H1 (cell line): ENCODE results near the gene CCDC18. TPM values are rescaled to one million over a fixed set of nuclear protein-coding genes. Genes with fewer than 3 reads are reported as not detected.
"Not testable (repeated sequence)": the region's sequence is repeated elsewhere in the genome, so short reads cannot be mapped to it uniquely, and the experiment has no call there.

ENCODE experiments used
- CTCF ChIA-PET: fragments of 300-600 bp; sonication (Branson Sonifier 250); formaldehyde crosslinking; loops from one replicate; lab custom pipeline; 2021; ENCODE audit not compliant: partially characterized antibody; lab: Charles Lee
- POLR2A ChIA-PET: fragments of 300-600 bp; sonication (Branson Sonifier 250); formaldehyde crosslinking; loops from one replicate; lab custom pipeline; 2021; ENCODE audit warnings: inconsistent platforms; ENCODE audit not compliant: partially characterized antibody; lab: Charles Lee
- DNase-seq, 2 experiments: peaks; one replicate each; pipeline versions ENCODE4 v3.0.0 to v3.0.0-alpha.2; 2010 to 2022; ENCODE audit warnings: low spot score in 2 of 2, low read depth in 1 of 2, mixed read lengths in 1 of 2
- FAIRE-seq: peaks from 2 replicates; lab custom pipeline; 2011; peaks lifted over from hg19 to GRCh38; lab: Jason Lieb, UNC
- H2AFZ ChIP-seq: 2 replicates; pipeline ENCODE4 v1.8.1; 2012; ENCODE audit warnings: low read length, inconsistent platforms
- H2AK5ac ChIP-seq: 2 replicates; pipeline ENCODE4 v1.6.1; 2013; ENCODE audit warnings: low read depth, low read length
- H2BK120ac ChIP-seq: replicated peaks from 2 replicates; pipeline ENCODE3; 2013; ENCODE audit warnings: low read depth, low read length, inconsistent platforms
- H2BK12ac ChIP-seq: 2 replicates; pipeline ENCODE4 v1.6.1; 2013; ENCODE audit warnings: low read depth, low read length
- H2BK15ac ChIP-seq: 2 replicates; pipeline ENCODE4 v1.6.1; 2013; ENCODE audit warnings: low read length
- H2BK20ac ChIP-seq: 2 replicates; pipeline ENCODE4 v1.6.1; 2013; ENCODE audit warnings: low read length
- H2BK5ac ChIP-seq: 2 replicates; pipeline ENCODE4 v1.6.1; 2013; ENCODE audit warnings: low read depth, low read length
- H3K14ac ChIP-seq: 2 replicates; pipeline ENCODE4 v1.6.1; 2013; ENCODE audit warnings: inconsistent platforms; ENCODE audit not compliant: insufficient read length
- H3K18ac ChIP-seq: 2 replicates; pipeline ENCODE4 v1.6.1; 2013; ENCODE audit warnings: low read length; ENCODE audit errors: extremely low read depth
- H3K23ac ChIP-seq: 2 replicates; pipeline ENCODE4 v1.6.1; 2013; ENCODE audit warnings: inconsistent platforms; ENCODE audit not compliant: insufficient read length
- H3K23me2 ChIP-seq: 2 replicates; pipeline ENCODE4 v1.6.1; 2013; ENCODE audit warnings: low read depth, low read length
- H3K27ac ChIP-seq: 2 replicates; pipeline ENCODE4 v1.6.1; 2011; ENCODE audit warnings: low read depth, low read length, inconsistent platforms
- H3K27me3 ChIP-seq, 4 experiments: replicated peaks in 1 of 4; 1 replicate in 1 of 4; 2 replicates in 3 of 4; pipeline versions ENCODE4 v1.6.1 to v1.8.1; 2011 to 2013; ENCODE audit warnings: low read length in 3 of 4, mild to moderate bottlenecking in 3 of 4, inconsistent platforms in 2 of 4, mixed read lengths in 2 of 4, moderate library complexity in 1 of 4; ENCODE audit not compliant: control insufficient read depth in 3 of 4, insufficient read depth in 3 of 4; ENCODE audit errors: extremely low read depth in 1 of 4
- H3K36me3 ChIP-seq, 4 experiments: 2 replicates each; pipeline versions ENCODE4 v1.6.1 to v1.8.1; 2011 to 2013; ENCODE audit warnings: mild to moderate bottlenecking in 4 of 4, low read length in 3 of 4, moderate library complexity in 2 of 4, control low read depth in 1 of 4, inconsistent platforms in 1 of 4; ENCODE audit not compliant: insufficient read depth in 4 of 4, control insufficient read depth in 2 of 4
- H3K4ac ChIP-seq: replicated peaks from 2 replicates; pipeline ENCODE3; 2013; ENCODE audit warnings: low read length, low read depth, mixed read lengths, inconsistent platforms; ENCODE audit not compliant: insufficient read length
- H3K4me1 ChIP-seq, 4 experiments: replicated peaks in 1 of 4; 1 replicate in 1 of 4; 2 replicates in 3 of 4; pipeline versions ENCODE4 v1.6.1 to v1.8.1; 2011 to 2013; ENCODE audit warnings: low read length in 3 of 4, inconsistent platforms in 2 of 4, mixed read lengths in 1 of 4; ENCODE audit not compliant: insufficient read depth in 4 of 4, control insufficient read depth in 3 of 4
- H3K4me2 ChIP-seq, 2 experiments: 2 replicates each; pipeline versions ENCODE4 v1.6.1 to v1.8.1; 2011 to 2013; ENCODE audit warnings: low read depth in 2 of 2, low read length in 2 of 2, control low read depth in 1 of 2, inconsistent platforms in 1 of 2, mild to moderate bottlenecking in 1 of 2; ENCODE audit not compliant: insufficient read depth in 1 of 2
- H3K4me3 ChIP-seq, 4 experiments: fragments of 200-600, 300-600 bp in 1 of 4; sonication (generic), shearing (Covaris generic), sonication (Bioruptor Twin) in 1 of 4; 2 replicates each; pipeline versions ENCODE4 v1.5.1 to v1.8.1; 2011 to 2016; ENCODE audit warnings: low read length in 4 of 4, low read depth in 3 of 4, control low read depth in 2 of 4, inconsistent platforms in 2 of 4, mild to moderate bottlenecking in 2 of 4, mixed read lengths in 1 of 4, moderate library complexity in 1 of 4; ENCODE audit not compliant: insufficient read depth in 2 of 4; ENCODE audit errors: extremely low read depth in 1 of 4
- H3K56ac ChIP-seq: replicated peaks from 2 replicates; pipeline ENCODE3; 2013; ENCODE audit warnings: low read depth, mild to moderate bottlenecking, mixed read lengths, low read length, inconsistent platforms; ENCODE audit not compliant: insufficient read length
- H3K79me1 ChIP-seq: 2 replicates; pipeline ENCODE4 v1.6.1; 2013; ENCODE audit warnings: low read depth, low read length, control low read depth
- H3K79me2 ChIP-seq, 2 experiments: 2 replicates each; pipeline versions ENCODE4 v1.6.1 to v1.8.1; 2012 to 2013; ENCODE audit warnings: low read length in 2 of 2, mild to moderate bottlenecking in 2 of 2, inconsistent platforms in 1 of 2; ENCODE audit not compliant: insufficient read depth in 2 of 2, control insufficient read depth in 1 of 2
- H3K9ac ChIP-seq, 4 experiments: replicated peaks in 1 of 4; 1 replicate in 1 of 4; 2 replicates in 3 of 4; pipeline versions ENCODE4 v1.6.1 to v1.8.1; 2011 to 2013; ENCODE audit warnings: low read depth in 3 of 4, low read length in 3 of 4, control low read depth in 2 of 4, mild to moderate bottlenecking in 2 of 4, moderate library complexity in 2 of 4, inconsistent platforms in 1 of 4; ENCODE audit errors: extremely low read depth in 1 of 4
- H3K9me3 ChIP-seq, 2 experiments: 2 replicates each; pipeline versions ENCODE4 v1.6.1 to v1.8.1; 2012 to 2013; ENCODE audit warnings: mild to moderate bottlenecking in 2 of 2, moderate library complexity in 2 of 2, control low read depth in 1 of 2, inconsistent platforms in 1 of 2, low read depth in 1 of 2, low read length in 1 of 2, mixed read lengths in 1 of 2; ENCODE audit not compliant: insufficient read depth in 2 of 2
- H4K20me1 ChIP-seq, 2 experiments: replicated peaks in 1 of 2; 2 replicates each; pipeline versions ENCODE3 to v1.8.1; 2011 to 2013; ENCODE audit warnings: inconsistent platforms in 2 of 2, low read length in 2 of 2, mild to moderate bottlenecking in 1 of 2; ENCODE audit not compliant: insufficient read depth in 2 of 2, control insufficient read depth in 1 of 2
- H4K5ac ChIP-seq: 2 replicates; pipeline ENCODE4 v1.6.1; 2013; ENCODE audit warnings: low read length, low read depth, mixed read lengths, inconsistent platforms; ENCODE audit not compliant: insufficient read length
- H4K8ac ChIP-seq: 2 replicates; pipeline ENCODE4 v1.8.0; 2013; ENCODE audit warnings: mild to moderate bottlenecking, moderate library complexity, low read length, inconsistent platforms; ENCODE audit not compliant: insufficient read depth; ENCODE audit errors: extremely low read depth
- H4K91ac ChIP-seq: replicated peaks from 2 replicates; pipeline ENCODE3; 2013; ENCODE audit warnings: low read length, mixed read lengths, inconsistent platforms; ENCODE audit not compliant: insufficient read length
- WGBS, 2 experiments: shearing (Covaris generic) in 1 of 2; methylation state at CpG; one replicate each; pipeline versions ENCODE4 v1.1.6 to v1.1.7; 2013 to 2015; ENCODE audit warnings: low lambda C conversion rate in 2 of 2, mixed read lengths in 2 of 2, inconsistent platforms in 1 of 2, low coverage in 1 of 2, missing lambda C conversion rate in 1 of 2; ENCODE audit not compliant: insufficient replicate concordance in 2 of 2, insufficient coverage in 1 of 2, insufficient read length in 1 of 2; ENCODE audit errors: extremely low coverage in 1 of 2, missing lambda C conversion rate in 1 of 2; 5-methylcytosine and 5-hydroxymethylcytosine counted together
- polyA plus RNA-seq, 7 experiments: library from polyadenylated mRNA; depleted of rRNA in 3 of 7; stranded (reverse) in 5 of 7; unstranded in 2 of 7; fragments of >200 nt in 5 of 7; fragments of 200-250 nt in 2 of 7; gene quantifications; 1 replicate in 5 of 7; 2 replicates in 1 of 7; 4 replicates in 1 of 7; pipeline versions ENCODE4 v1.2.1 to v1.2.3, GENCODE V29; 2011 to 2013; ENCODE audit warnings: missing spikeins in 2 of 7, mixed read lengths in 2 of 7
- total RNA-seq: library from RNA; stranded (reverse); fragmentation: NEBNext Ultra II Directional; extraction: Animal tissue kit (Norgen Biotek cat#: 25700); gene quantifications from 2 replicates; pipeline ENCODE4 v1.2.1, GENCODE V29; 2021

The CCDC18 gene
- total and polyA plus RNA-seq, 2 of the 8 experiments (the other 6 are each of a cell fraction or from before 2014, with no cell fraction given), result 3.0 to 21.2 TPM

DNA sequence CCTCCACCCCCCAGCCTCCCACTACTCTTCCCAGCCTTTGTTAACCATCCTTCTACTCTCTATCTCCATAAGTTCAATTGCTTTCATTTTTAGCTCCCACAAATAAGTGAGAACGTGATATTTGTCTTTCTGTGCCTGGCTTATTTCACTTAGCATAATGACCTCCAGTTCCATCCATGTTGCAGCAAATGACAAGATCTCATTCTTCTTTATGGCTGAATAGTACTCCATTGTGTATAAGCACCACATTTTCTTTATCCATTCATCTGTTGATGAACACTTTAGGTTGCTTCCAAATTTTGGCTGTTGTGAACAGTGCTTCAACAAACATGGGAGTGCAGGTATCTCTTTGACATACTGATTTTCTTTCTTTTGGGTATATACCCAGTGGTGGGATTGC lies 14.6 kb upstream of the CCDC18 start:
- CTCF ChIA-PET, H3K18ac ChIP-seq, H2BK15ac ChIP-seq, H3K27ac ChIP-seq, H3K27me3 ChIP-seq, H3K4me3 ChIP-seq, POLR2A ChIA-PET, DNase-seq, H3K79me1 ChIP-seq, H2BK120ac ChIP-seq, H3K4me2 ChIP-seq, H4K5ac ChIP-seq, H3K4me1 ChIP-seq, H3K14ac ChIP-seq, H3K9ac ChIP-seq, H3K23ac ChIP-seq, FAIRE-seq, H3K23me2 ChIP-seq, H2AK5ac ChIP-seq, H2BK12ac ChIP-seq, H3K9me3 ChIP-seq, H2AFZ ChIP-seq, H3K36me3 ChIP-seq, H4K8ac ChIP-seq, H2BK20ac ChIP-seq, H4K20me1 ChIP-seq, H4K91ac ChIP-seq, H3K4ac ChIP-seq, H2BK5ac ChIP-seq, H3K56ac ChIP-seq: not testable (repeated sequence)
- 92% methylated on average over 1 of the region's 1 CpG; no CpG with 5 or more reads in 1 of the 2 experiments for WGBS, 2 experiments
- peaks cover 0 to 34% of the 10 kb centered on the region in 2 experiments; a peak in 3 of 4 replicates for H3K79me2 ChIP-seq
